Activated T-cell treated with anti-CD3 and anti-CD28 coated beads, Interleukin-2, amount 50 U/mL, for 24 hours (primary cell): ENCODE data around the gene PPP6C.
"Not testable (repeated sequence)": the region's sequence is repeated elsewhere in the genome, so short reads cannot be mapped to it uniquely, and the experiment has no call there.

Experiments
- DNase-seq: peaks from one replicate; pipeline ENCODE4 v3.0.0-alpha.2; 2020
- H3K27ac Mint-ChIP-seq: 2 replicates; pipeline ENCODE4 v1.8.0; 2020; ENCODE audit warnings: mild to moderate bottlenecking, mixed read lengths
- H3K27me3 Mint-ChIP-seq: 2 replicates; pipeline ENCODE4 v1.8.0; 2020; ENCODE audit warnings: mixed read lengths
- H3K36me3 Mint-ChIP-seq: 2 replicates; pipeline ENCODE4 v1.8.0; 2020; ENCODE audit warnings: low read depth, mixed read lengths
- H3K4me1 Mint-ChIP-seq: 2 replicates; pipeline ENCODE4 v1.8.0; 2020; ENCODE audit warnings: low read depth, mixed read lengths
- H3K4me3 Mint-ChIP-seq: 2 replicates; pipeline ENCODE4 v1.8.0; 2020; ENCODE audit warnings: mild to moderate bottlenecking, moderate library complexity, mixed read lengths
- H3K9me3 Mint-ChIP-seq: 2 replicates; pipeline ENCODE4 v1.8.0; 2020; ENCODE audit warnings: mixed read lengths

PPP6C gene

DNA sequence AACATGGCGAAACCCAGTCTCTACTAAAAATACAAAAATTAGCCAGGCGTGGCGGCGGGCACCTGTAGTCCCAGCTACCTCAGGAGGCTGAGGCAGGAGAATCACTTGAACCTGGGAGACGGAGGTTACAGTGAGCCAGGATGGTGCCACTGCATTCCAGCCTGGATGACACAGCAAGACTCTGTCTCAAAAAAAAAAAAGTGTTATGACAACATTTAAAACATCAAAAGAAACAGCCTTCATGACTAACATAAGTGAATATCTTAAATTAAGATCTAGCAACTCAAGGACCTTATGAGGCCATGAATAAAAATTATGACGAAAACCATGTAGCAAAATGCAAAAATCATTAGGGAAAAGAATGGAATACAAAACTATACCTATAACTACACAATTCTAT lies 26.7 kb downstream of the PPP6C start:
- not testable (repeated sequence) for H3K27ac Mint-ChIP-seq, DNase-seq, H3K27me3 Mint-ChIP-seq, H3K9me3 Mint-ChIP-seq, H3K4me3 Mint-ChIP-seq
- H3K4me1 Mint-ChIP-seq = peaks cover 17% of the 10 kb centered on the region
- H3K36me3 Mint-ChIP-seq = peaks cover 40% of the 10 kb centered on the region

- no peak for DNase-seq
- Mint-ChIP-seq H3K4me1 (peaks cover 13% of the 10 kb centered on the region), H3K36me3 (peaks cover 49% of the 10 kb centered on the region), H3K27me3 (no peaks in the 10 kb centered on the region), H3K4me3 (no peak overlapping the region), H3K27ac (no peak overlapping the region), H3K9me3 (no peaks in the 10 kb centered on the region)
Measured at GRCh38 chr9:125161284-125161918, 28.2 kb downstream of the PPP6C start.

- Mint-ChIP-seq H3K27me3 (no peaks in the 10 kb centered on the region), H3K4me1 (peaks cover 9% of the 10 kb centered on the region), H3K4me3 (no peak overlapping the region), H3K36me3 (peaks cover 44% of the 10 kb centered on the region), H3K27ac (peak overlapping the region; percentile 31), H3K9me3 (no peaks in the 10 kb centered on the region)
- DNase-seq = no peak
Measured at GRCh38 chr9:125160750-125161149, 28.9 kb downstream of the PPP6C start.

- no peak overlapping the region for H3K27ac Mint-ChIP-seq
- H3K4me1 Mint-ChIP-seq = peaks cover 5% of the 10 kb centered on the region
- no peaks in the 10 kb centered on the region for H3K9me3 Mint-ChIP-seq
- no peak for DNase-seq
- H3K4me3 Mint-ChIP-seq = no peak overlapping the region
- peaks cover 65% of the 10 kb centered on the region for H3K36me3 Mint-ChIP-seq
- no peaks in the 10 kb centered on the region for H3K27me3 Mint-ChIP-seq
Measured at GRCh38 chr9:125156551-125156950, 33.1 kb downstream of the PPP6C start.

GRCh38 chr9:125153712-125154367 lies 35.8 kb downstream of the PPP6C start:
- no peak for DNase-seq
- no peaks in the 10 kb centered on the region for H3K27me3 Mint-ChIP-seq
- no peak overlapping the region for H3K27ac Mint-ChIP-seq
- H3K36me3 Mint-ChIP-seq = peaks cover 80% of the 10 kb centered on the region
- peaks cover 2% of the 10 kb centered on the region for H3K4me1 Mint-ChIP-seq
- H3K4me3 Mint-ChIP-seq = no peak overlapping the region
- no peaks in the 10 kb centered on the region for H3K9me3 Mint-ChIP-seq

DNA sequence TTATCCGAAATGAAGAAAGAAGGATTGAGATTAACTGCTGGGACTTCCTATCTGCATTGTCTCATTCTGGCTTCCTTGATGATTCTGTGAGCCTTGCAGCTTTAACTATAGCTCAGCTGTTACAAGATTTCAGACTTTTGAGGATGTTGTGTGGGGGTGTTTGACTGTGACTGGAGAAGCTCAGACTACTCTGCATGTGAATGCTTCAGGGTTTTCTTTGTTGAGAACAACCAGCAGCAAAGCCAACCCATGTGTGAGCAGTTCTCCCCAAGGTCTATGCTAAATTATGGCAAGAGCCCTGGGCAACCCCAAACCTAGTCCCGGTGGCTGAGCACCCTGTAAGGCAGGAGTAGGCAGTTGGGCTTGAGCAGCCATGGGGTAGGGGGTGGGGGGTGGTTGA lies 37.9 kb downstream of the PPP6C start:
- Mint-ChIP-seq H3K4me3 (no peak overlapping the region), H3K27me3 (no peaks in the 10 kb centered on the region), H3K9me3 (no peaks in the 10 kb centered on the region), H3K27ac (no peak overlapping the region), H3K4me1 (peaks cover 5% of the 10 kb centered on the region), H3K36me3 (peaks cover 65% of the 10 kb centered on the region)
- no peak for DNase-seq

DNA sequence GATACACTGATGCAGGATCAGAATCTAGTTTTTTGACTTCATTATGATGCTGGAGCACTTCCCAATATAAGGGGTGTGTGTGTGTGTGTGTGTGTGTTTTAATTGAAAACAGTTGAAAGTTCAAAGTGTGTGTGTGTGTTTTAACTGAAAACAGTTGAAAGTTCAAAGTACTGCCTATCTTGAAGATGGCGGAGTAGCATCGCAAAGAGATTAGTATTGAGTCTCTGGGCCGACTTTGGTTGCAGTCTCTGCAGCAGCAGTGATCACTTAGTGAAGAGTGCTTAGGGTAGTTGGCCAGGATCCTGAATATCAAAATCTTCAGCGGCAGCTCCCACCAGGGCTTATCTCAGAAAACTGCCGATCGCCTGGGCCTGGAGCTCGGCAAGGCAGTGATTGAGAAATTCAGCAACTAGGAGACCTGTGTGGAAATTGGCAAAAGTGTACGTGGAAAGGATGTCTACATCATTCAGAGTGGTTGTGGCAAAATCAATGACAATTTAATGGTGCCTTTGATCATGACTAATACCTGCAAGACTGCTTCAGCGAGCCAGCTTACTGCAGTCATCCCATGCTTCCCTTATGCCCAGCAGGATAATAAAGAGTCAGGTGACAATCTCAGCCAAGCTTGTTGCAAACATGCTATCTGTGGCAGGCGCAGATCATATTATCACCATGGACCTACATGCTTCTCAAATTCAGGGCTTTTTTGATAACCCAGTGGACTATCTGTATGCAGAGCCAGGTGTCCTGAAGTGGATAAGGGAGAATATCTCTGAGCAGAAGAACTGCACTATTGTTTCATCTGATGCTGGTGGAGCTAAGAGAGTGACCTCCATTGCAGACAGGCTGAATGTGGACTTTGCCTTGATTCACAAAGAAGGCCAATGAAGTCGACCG lies 39.0 kb downstream of the PPP6C start:
- H3K36me3 Mint-ChIP-seq = peaks cover 62% of the 10 kb centered on the region

DNA sequence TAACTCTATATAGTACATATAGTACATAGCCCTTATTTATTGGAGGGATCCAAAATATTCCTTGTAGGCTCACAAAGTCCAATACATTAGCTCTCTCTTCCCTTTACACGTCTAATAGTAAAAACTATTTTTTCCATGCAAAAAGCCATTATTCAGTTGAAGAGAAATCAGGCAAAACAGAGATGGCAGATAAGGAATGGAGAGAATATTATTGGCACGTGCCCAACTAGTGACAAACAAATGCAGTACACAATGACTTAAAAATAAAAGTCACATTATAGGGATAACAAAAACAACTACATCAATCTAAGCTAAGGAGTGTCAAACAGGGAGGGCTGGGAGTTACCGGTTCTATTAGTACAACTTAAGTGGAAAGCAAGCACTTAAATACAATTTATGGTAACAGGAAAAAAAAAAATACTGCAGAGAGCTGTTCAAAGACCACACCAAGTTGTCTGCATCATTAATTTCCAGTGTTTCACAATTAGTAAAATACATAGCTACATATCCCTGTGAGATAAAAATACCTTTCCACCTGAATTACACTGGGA lies 42.1 kb downstream of the PPP6C start:
- Mint-ChIP-seq H3K4me3 (no peak overlapping the region), H3K27ac (no peak overlapping the region), H3K9me3 (no peaks in the 10 kb centered on the region), H3K4me1 (peaks cover 17% of the 10 kb centered on the region), H3K27me3 (no peaks in the 10 kb centered on the region), H3K36me3 (peaks cover 37% of the 10 kb centered on the region)
- DNase-seq = no peak

More for the DNA sequence above, 39.0 kb downstream of the PPP6C start:
- Mint-ChIP-seq H3K27ac (no peak overlapping the region), H3K9me3 (no peaks in the 10 kb centered on the region), H3K27me3 (no peaks in the 10 kb centered on the region), H3K4me3 (no peak overlapping the region), H3K4me1 (peaks cover 10% of the 10 kb centered on the region)
- no peak for DNase-seq

DNA sequence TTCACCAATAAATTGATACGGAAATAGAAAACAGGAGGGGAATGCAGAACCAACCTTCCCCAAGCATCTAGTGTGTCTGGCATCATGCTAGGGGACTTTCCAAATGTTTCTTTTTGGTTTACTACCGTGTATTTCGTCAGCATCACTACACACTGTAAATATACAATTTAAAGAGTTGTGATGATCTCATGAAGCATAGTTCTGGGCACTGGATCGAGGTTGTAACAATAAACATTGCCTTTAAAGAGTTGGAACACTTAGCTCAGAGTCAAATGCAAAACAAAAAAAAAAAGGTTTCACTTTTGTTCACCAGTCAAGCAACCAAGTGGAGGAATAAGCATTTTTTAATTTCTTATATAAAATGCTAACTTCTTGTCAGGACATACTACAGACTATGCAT lies 43.4 kb downstream of the PPP6C start:
- H3K36me3 Mint-ChIP-seq = peaks cover 32% of the 10 kb centered on the region
- no peaks in the 10 kb centered on the region for H3K9me3 Mint-ChIP-seq
- H3K27me3 Mint-ChIP-seq = no peaks in the 10 kb centered on the region
- no peak for DNase-seq
- peaks cover 30% of the 10 kb centered on the region for H3K4me1 Mint-ChIP-seq
- no peak overlapping the region for H3K4me3 Mint-ChIP-seq
- no peak overlapping the region for H3K27ac Mint-ChIP-seq

DNA sequence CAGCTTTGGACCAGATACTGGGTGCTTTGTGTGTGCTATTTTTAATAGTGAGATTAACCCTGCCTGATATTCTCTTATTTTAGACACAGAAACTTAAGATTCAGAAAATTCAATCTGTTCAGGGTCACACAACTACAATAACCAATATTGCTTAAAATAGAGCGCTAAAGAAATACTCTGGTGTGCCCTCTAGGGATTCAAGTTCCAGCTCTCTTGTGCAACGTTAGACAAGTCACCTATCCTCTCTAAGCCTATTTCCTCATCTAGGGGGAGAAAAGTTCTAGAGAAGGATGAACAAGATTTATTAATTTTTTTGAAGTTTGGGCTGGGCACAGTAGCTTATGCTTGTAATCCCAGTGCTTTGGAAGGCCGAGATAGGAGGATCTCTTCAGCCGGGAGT lies 44.2 kb downstream of the PPP6C start:
- H3K27ac Mint-ChIP-seq = no peak overlapping the region

DNA sequence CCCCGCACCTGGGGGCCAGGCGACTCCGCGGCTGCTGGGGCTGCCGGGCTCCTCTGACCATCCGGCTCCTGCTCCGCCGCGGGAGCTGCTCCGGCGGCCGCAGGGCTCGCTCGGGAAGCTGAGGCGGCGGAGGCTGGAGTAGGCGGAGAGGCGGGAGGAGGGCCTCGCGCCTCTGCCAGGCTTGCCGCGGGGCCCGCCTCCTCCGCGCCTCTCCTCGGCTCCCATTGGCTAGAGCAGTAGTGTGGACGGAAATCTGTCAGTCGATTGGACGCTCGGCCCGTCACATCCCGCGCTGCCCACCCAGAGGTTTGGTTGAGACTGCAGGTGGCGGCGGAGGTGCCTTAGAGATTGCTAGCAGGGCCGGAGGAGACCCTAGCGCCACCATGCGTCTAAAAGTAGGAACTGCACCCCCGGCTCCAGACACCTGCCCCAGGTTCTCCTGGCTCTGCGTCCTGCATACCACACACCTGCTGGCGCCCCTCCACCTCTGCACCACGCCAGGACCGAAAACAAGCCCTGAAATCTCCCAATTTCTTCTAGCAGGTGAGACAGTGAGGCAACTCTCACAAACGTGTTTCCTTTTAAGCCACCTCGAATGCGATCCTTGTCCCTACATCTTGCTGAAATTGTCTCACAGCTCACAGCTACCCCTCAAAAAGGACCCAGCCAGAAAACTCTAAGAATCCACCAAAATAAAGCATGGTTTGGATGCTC lies 46.1 kb downstream of the PPP6C start, which contains the start of gene SCAI:
Gene SCAI, minus strand, starts transcription at position 152 of the 714 bp plus-strand sequence. Its CDS starts 91 bp downstream, at position 61.
- peaks cover 21% of the 10 kb centered on the region for H3K36me3 Mint-ChIP-seq
- H3K4me3 Mint-ChIP-seq = peak within 1 kb of the TSS; percentile 90
- H3K4me1 Mint-ChIP-seq = peaks cover 38% of the 10 kb centered on the region
- no peaks in the 10 kb centered on the region for H3K27me3 Mint-ChIP-seq
- peak; percentile 97 for DNase-seq
- peak within 1 kb of the TSS; percentile 86 for H3K27ac Mint-ChIP-seq
- no peaks in the 10 kb centered on the region for H3K9me3 Mint-ChIP-seq

More for the DNA sequence above, 44.2 kb downstream of the PPP6C start:
- Mint-ChIP-seq H3K9me3 (no peaks in the 10 kb centered on the region), H3K27me3 (no peaks in the 10 kb centered on the region), H3K36me3 (peaks cover 23% of the 10 kb centered on the region), H3K4me1 (peaks cover 32% of the 10 kb centered on the region), H3K4me3 (no peak overlapping the region)
- no peak for DNase-seq

DNA sequence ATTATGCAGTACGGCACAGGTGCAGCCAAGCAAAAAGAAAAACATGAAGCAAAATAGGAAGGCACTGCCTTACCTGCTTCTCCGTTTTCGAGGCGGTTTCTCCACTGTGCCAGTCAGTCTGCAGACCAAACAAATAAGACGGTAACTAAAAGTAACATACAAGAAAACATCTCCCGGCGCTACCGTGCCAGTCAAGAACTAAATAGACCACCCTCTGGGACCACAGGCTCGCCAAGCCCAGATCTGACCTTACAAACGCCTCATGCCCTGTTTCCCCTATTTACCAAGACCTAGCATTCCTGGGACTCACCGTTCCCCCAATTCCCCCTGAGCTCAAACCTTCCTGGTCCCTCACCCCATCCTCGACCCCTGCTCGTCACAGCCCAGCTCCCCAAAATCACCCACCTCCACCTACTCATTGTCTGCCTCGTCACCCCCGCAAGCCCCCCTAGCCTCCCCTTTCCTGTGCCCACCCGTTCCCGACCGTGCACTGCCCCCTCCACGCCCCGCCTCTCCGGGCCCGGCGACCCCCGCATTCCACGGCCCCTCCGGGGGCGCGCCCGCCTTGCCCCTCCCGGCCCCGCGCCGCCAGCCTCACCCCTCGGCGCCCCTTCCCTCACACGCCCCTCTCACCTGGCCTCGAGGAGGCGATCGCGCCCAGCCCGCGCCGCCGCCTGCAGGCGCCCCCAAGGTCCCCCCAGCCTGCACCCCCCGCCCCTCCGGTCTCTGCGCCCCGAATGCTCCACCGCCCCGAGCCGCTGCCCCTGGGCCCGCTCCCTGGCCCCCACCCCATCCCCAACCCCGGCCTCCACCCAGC lies 46.8 kb downstream of the PPP6C start:
- Mint-ChIP-seq H3K4me1 (peaks cover 38% of the 10 kb centered on the region), H3K27me3 (no peaks in the 10 kb centered on the region), H3K9me3 (no peaks in the 10 kb centered on the region), H3K36me3 (peaks cover 24% of the 10 kb centered on the region), H3K27ac (peak overlapping the region; percentile 86), H3K4me3 (peak overlapping the region; percentile 90)
- DNase-seq = peak; percentile 36

- no peaks in the 10 kb centered on the region for H3K9me3 Mint-ChIP-seq
- DNase-seq = no peak
- no peaks in the 10 kb centered on the region for H3K27me3 Mint-ChIP-seq
- peak overlapping the region; percentile 90 for H3K4me3 Mint-ChIP-seq
- no peak overlapping the region for H3K27ac Mint-ChIP-seq
- H3K36me3 Mint-ChIP-seq = peaks cover 24% of the 10 kb centered on the region
- H3K4me1 Mint-ChIP-seq = peaks cover 36% of the 10 kb centered on the region
Measured at GRCh38 chr9:125141751-125142150, 47.9 kb downstream of the PPP6C start.
